ENCODE results near the gene CPD. TPM values are rescaled to one million over a fixed set of nuclear protein-coding genes. Genes with fewer than 3 reads are reported as not detected.

Gene CPD
- total and polyA plus RNA-seq, 2 of the 13 experiments (the other 11 are each of a cell fraction or from before 2014, with no cell fraction given) = 46.1 to 72.3 TPM

- TF ChIP-seq FOXA3 (CRISPR knock-in tag; IDR thresholded peaks at IDR 0.05) (peak; percentile 75), MYPOP (CRISPR knock-in tag; IDR thresholded peaks at IDR 0.05) (no peak), ELK4 (CRISPR knock-in tag; IDR thresholded peaks at IDR 0.05; ENCODE audit: borderline replicate concordance) (no peak), RAD21 (CRISPR knock-in tag; IDR thresholded peaks at IDR 0.05) (0 out of 2 replicates have a peak, but pooled peaks have one; percentile 52), JDP2 (CRISPR knock-in tag; IDR thresholded peaks at IDR 0.05; ENCODE audit: borderline replicate concordance) (peak; percentile 36; the same call in 1 of the 2 replicates), JUNB (CRISPR knock-in tag; IDR thresholded peaks at IDR 0.05; ENCODE audit: borderline replicate concordance) (peak; percentile 84), BORCS8-MEF2B (CRISPR knock-in tag; IDR thresholded peaks at IDR 0.05) (peak; percentile 93), ZC3H4 (CRISPR knock-in tag; IDR thresholded peaks at IDR 0.05; ENCODE audit: borderline replicate concordance) (no peak), POGZ (CRISPR knock-in tag; IDR thresholded peaks at IDR 0.05) (peak; percentile 97), SRSF4 (IDR thresholded peaks at IDR 0.05; ENCODE audit: low read depth, low read length, poor library complexity, severe bottlenecking) (no peak), ZKSCAN1 (IDR thresholded peaks at IDR 0.05; ENCODE audit: low read length) (no peak), ZFP1 (CRISPR knock-in tag; IDR thresholded peaks at IDR 0.05) (peak; percentile 84), ATAD3A (CRISPR knock-in tag; IDR thresholded peaks at IDR 0.05) (no peak), NFKBIZ (CRISPR knock-in tag; IDR thresholded peaks at IDR 0.05) (peak; percentile 79), KDM2A (CRISPR knock-in tag; IDR thresholded peaks at IDR 0.05; ENCODE audit: borderline replicate concordance, low read depth) (peak; percentile 96), MAFF (IDR thresholded peaks at IDR 0.05; ENCODE audit: low read depth, low read length) (no peak), POLR2AphosphoS5 (IDR thresholded peaks at IDR 0.05; ENCODE audit: low read depth, low read length) (peak; percentile 97), FOXO1 (CRISPR knock-in tag; IDR thresholded peaks at IDR 0.05) (peak; percentile 81), MEIS2 (CRISPR knock-in tag; IDR thresholded peaks at IDR 0.05) (peak; percentile 92; the same call in 1 of the 2 replicates), NFAT5 (CRISPR knock-in tag; IDR thresholded peaks at IDR 0.05) (peak; percentile 85; the same call in 1 of the 2 replicates), PCBP2 (optimal IDR thresholded peaks at IDR 0.05; ENCODE audit: low read depth, low read length, poor library complexity, severe bottlenecking) (no peak), RORA (CRISPR knock-in tag; IDR thresholded peaks at IDR 0.05) (no peak)
These were observed 98.5 kb downstream of the CPD start, which contains the start of gene GOSR1 (continued) for GRCh38 chr17:30477083-30477773.
